ENCODE results near the gene THEM5.

Gene THEM5

DNA sequence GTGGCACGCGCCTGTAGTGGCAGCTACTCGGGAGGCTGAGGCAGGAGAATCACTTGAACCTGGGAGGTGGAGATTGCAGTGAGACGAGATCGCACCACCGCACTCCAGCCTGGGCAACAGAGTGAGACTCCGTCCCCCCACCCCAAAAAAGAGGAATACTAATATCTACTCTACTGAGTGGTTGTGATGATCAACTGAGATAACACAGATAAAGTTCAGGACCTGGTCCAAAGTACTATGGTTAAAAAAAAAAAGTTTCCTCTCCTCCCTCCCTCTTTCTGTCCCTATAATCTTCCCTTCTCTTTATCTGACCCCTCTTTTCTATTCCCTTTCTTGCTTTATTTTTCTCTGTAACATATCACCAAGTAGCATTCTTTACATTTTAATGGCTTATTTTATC lies 17.9 kb downstream of the THEM5 start (continued):
- TF ChIP-seq, protein P1, sequence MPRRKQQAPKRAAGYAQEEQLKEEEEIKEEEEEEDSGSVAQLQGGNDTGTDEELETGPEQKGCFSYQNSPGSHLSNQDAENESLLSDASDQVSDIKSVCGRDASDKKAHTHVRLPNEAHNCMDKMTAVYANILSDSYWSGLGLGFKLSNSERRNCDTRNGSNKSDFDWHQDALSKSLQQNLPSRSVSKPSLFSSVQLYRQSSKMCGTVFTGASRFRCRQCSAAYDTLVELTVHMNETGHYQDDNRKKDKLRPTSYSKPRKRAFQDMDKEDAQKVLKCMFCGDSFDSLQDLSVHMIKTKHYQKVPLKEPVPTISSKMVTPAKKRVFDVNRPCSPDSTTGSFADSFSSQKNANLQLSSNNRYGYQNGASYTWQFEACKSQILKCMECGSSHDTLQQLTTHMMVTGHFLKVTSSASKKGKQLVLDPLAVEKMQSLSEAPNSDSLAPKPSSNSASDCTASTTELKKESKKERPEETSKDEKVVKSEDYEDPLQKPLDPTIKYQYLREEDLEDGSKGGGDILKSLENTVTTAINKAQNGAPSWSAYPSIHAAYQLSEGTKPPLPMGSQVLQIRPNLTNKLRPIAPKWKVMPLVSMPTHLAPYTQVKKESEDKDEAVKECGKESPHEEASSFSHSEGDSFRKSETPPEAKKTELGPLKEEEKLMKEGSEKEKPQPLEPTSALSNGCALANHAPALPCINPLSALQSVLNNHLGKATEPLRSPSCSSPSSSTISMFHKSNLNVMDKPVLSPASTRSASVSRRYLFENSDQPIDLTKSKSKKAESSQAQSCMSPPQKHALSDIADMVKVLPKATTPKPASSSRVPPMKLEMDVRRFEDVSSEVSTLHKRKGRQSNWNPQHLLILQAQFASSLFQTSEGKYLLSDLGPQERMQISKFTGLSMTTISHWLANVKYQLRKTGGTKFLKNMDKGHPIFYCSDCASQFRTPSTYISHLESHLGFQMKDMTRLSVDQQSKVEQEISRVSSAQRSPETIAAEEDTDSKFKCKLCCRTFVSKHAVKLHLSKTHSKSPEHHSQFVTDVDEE (CRISPR knock-in tag; IDR thresholded peaks at IDR 0.05) = no peak
- TF ChIP-seq ZNF8 (CRISPR knock-in tag; IDR thresholded peaks at IDR 0.05) = no peak

DNA sequence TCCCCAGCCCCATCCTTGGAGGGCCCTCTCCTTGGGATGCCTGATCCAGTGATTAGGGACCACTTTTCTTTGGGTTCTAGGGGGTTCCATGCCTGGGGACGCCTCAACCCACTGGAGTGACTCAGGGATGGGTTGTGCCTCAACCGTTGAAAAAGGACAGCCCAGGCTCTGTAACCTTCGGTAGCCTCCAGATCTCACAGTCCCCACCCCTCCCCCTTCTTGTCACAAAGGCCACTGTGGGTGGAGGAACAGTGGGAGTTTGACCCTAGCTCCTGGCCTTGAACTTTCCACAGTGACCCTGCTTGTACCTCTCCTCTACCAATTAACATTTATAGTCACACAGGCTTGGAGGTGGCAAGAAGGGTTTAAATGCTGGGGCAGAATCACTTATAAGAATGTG lies 19.3 kb downstream of the THEM5 start:
- no peak for ATAC-seq
- TF ChIP-seq BACH2 (CRISPR knock-in tag; IDR thresholded peaks at IDR 0.05; ENCODE audit: borderline replicate concordance) (no peak), TCF4 (CRISPR knock-in tag; IDR thresholded peaks at IDR 0.05; ENCODE audit: borderline replicate concordance) (no peak), ZNF565 (CRISPR knock-in tag; conservative IDR thresholded peaks at IDR 0.05; ENCODE audit: low read depth) (no peak), ZFP3 (CRISPR knock-in tag; IDR thresholded peaks at IDR 0.05) (no peak), RARB (CRISPR knock-in tag; IDR thresholded peaks at IDR 0.05) (no peak), ZFP30 (CRISPR knock-in tag; IDR thresholded peaks at IDR 0.05) (no peak)
- TF ChIP-seq, protein P2, sequence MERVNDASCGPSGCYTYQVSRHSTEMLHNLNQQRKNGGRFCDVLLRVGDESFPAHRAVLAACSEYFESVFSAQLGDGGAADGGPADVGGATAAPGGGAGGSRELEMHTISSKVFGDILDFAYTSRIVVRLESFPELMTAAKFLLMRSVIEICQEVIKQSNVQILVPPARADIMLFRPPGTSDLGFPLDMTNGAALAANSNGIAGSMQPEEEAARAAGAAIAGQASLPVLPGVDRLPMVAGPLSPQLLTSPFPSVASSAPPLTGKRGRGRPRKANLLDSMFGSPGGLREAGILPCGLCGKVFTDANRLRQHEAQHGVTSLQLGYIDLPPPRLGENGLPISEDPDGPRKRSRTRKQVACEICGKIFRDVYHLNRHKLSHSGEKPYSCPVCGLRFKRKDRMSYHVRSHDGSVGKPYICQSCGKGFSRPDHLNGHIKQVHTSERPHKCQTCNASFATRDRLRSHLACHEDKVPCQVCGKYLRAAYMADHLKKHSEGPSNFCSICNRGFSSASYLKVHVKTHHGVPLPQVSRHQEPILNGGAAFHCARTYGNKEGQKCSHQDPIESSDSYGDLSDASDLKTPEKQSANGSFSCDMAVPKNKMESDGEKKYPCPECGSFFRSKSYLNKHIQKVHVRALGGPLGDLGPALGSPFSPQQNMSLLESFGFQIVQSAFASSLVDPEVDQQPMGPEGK (CRISPR knock-in tag; IDR thresholded peaks at IDR 0.05; ENCODE audit: borderline replicate concordance) = no peak

DNA sequence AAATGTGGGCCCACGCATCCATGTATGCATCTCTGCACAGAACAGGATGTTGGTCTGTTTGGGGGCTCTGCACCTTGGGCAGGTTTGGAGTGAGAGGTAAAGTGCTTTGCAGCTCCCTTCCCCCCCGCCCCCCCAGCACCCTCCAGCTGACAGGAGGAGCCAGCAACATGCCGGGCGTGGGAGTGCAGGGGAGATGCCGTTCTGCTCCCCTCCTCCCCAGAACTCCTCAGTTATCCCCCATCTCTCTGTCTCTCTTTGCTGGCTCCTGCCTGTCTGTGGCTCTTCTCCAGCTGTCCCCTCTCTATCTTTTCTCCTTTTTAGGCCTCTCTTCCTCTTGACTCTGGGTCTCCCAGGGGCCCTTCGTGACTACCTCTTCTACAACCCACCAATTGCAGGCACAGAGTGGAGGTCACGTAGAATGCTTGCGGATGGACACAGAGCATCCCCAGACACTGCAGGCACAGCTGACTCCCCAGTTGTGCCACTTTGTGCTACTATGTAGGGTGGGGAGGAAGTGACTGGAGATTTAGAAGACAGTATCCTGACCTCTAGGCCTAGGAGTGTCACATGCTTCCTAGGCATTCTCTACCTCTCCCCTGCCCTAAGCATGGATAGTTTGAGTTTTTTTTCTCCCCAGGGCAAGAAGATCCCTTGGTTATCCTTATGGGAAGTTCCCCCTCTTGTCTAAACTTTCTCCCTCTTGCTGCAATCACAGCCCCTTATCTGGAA lies 20.2 kb downstream of the THEM5 start:
- no peak for ATAC-seq
- TF ChIP-seq, protein P3, sequence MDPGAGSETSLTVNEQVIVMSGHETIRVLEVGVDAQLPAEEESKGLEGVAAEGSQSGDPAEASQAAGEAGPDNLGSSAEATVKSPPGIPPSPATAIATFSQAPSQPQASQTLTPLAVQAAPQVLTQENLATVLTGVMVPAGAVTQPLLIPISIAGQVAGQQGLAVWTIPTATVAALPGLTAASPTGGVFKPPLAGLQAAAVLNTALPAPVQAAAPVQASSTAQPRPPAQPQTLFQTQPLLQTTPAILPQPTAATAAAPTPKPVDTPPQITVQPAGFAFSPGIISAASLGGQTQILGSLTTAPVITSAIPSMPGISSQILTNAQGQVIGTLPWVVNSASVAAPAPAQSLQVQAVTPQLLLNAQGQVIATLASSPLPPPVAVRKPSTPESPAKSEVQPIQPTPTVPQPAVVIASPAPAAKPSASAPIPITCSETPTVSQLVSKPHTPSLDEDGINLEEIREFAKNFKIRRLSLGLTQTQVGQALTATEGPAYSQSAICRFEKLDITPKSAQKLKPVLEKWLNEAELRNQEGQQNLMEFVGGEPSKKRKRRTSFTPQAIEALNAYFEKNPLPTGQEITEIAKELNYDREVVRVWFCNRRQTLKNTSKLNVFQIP (CRISPR knock-in tag; IDR thresholded peaks at IDR 0.05; ENCODE audit: borderline replicate concordance, low read depth) = no peak
- TF ChIP-seq TCF4 (CRISPR knock-in tag; IDR thresholded peaks at IDR 0.05; ENCODE audit: borderline replicate concordance) (no peak), RARB (CRISPR knock-in tag; IDR thresholded peaks at IDR 0.05) (no peak), PPARA (CRISPR knock-in tag; IDR thresholded peaks at IDR 0.05; ENCODE audit: borderline replicate concordance) (no peak), ZFP30 (CRISPR knock-in tag; IDR thresholded peaks at IDR 0.05) (no peak), CSDC2 (CRISPR knock-in tag; IDR thresholded peaks at IDR 0.05) (no peak), GLIS3 (CRISPR knock-in tag; IDR thresholded peaks at IDR 0.05) (no peak)
- TF ChIP-seq, protein P4, sequence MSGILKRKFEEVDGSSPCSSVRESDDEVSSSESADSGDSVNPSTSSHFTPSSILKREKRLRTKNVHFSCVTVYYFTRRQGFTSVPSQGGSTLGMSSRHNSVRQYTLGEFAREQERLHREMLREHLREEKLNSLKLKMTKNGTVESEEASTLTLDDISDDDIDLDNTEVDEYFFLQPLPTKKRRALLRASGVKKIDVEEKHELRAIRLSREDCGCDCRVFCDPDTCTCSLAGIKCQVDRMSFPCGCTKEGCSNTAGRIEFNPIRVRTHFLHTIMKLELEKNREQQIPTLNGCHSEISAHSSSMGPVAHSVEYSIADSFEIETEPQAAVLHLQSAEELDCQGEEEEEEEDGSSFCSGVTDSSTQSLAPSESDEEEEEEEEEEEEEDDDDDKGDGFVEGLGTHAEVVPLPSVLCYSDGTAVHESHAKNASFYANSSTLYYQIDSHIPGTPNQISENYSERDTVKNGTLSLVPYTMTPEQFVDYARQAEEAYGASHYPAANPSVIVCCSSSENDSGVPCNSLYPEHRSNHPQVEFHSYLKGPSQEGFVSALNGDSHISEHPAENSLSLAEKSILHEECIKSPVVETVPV (CRISPR knock-in tag; IDR thresholded peaks at IDR 0.05) = no peak
- TF ChIP-seq, protein P5, sequence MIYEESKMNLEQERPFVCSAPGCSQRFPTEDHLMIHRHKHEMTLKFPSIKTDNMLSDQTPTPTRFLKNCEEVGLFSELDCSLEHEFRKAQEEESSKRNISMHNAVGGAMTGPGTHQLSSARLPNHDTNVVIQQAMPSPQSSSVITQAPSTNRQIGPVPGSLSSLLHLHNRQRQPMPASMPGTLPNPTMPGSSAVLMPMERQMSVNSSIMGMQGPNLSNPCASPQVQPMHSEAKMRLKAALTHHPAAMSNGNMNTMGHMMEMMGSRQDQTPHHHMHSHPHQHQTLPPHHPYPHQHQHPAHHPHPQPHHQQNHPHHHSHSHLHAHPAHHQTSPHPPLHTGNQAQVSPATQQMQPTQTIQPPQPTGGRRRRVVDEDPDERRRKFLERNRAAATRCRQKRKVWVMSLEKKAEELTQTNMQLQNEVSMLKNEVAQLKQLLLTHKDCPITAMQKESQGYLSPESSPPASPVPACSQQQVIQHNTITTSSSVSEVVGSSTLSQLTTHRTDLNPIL (CRISPR knock-in tag; IDR thresholded peaks at IDR 0.05; ENCODE audit: low read depth) = no peak

DNA sequence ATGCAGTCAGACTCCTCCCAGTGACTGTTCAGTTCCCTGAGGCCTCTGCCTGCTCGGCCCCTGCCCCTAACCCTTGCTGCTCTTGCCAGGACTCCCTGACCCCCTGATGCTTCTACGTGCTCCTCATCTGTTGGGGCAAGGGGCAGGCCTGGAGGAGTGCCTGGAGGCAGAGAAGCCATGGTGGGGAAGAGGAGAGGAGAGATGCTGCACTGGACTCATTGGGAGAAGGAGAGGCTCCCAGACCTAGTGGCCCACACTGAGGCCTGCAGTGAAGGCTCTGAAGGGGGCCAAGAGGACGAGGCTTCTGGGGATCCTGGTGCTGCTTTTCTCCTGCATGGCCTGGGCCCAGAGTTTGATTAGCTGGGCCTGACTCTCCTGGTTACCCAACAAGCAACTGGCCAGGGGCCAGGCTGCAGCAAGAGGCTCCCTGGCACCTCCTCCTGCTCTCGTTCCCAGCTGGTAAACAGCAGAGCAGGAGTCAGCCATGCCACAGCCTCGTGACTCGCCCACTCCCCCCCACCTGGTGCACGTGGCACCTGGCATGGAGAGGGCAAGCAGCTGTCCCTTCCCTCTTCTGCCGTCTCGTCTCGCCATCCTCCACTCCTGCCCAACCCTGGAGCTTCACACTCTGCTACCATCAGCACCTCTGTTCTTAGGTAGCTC lies 21.1 kb downstream of the THEM5 start:
- ATAC-seq = peak; percentile 13
- TF ChIP-seq ARNTL (CRISPR knock-in tag; IDR thresholded peaks at IDR 0.05; ENCODE audit: borderline replicate concordance, low read depth) (peak; percentile 91; the same call in 1 of the 2 replicates), ZFP3 (CRISPR knock-in tag; IDR thresholded peaks at IDR 0.05) (no peak), ZFP30 (CRISPR knock-in tag; IDR thresholded peaks at IDR 0.05) (no peak), ZC3H10 (CRISPR knock-in tag; IDR thresholded peaks at IDR 0.05) (no peak)
- TF ChIP-seq, protein P4 (CRISPR knock-in tag; IDR thresholded peaks at IDR 0.05) = no peak
- TF ChIP-seq, protein P5 (CRISPR knock-in tag; IDR thresholded peaks at IDR 0.05; ENCODE audit: low read depth) = no peak
